ENCODE measurements around the gene SLC2A6. TPM values are rescaled to one million over a fixed set of nuclear protein-coding genes. Genes with fewer than 3 reads are reported as not detected.

SLC2A6 gene
- total RNA-seq, 1 donor from 2014 or later = 2.4 TPM

GRCh38 chr9:133468777-133469421, 10.0 kb downstream of the SLC2A6 start:
- intact Hi-C loops (cut with micrococcal nuclease) = no loop called here
- no peak for DNase-seq
- ATAC-seq = no peak

GRCh38 chr9:133468374-133468773, 10.5 kb downstream of the SLC2A6 start:
- ATAC-seq = no peak
- DNase-seq = no peak
- intact Hi-C loops (cut with micrococcal nuclease) = no loop called here

- intact Hi-C loops (cut with micrococcal nuclease) = no loop called here
- no peak for ATAC-seq
- no peak for DNase-seq
Measured at GRCh38 chr9:133467101-133467500, 11.8 kb downstream of the SLC2A6 start.

GRCh38 chr9:133465984-133466383, 12.9 kb downstream of the SLC2A6 start:
- ATAC-seq (no peak), DNase-seq (no peak)
- intact Hi-C loops (cut with micrococcal nuclease) = no loop called here

- intact Hi-C loops (cut with micrococcal nuclease) = no loop called here
- DNase-seq = no peak
- no peak for ATAC-seq
Measured at GRCh38 chr9:133464638-133465037, 14.3 kb downstream of the SLC2A6 start.

- DNase-seq (no peak), ATAC-seq (no peak)
- intact Hi-C loops (cut with micrococcal nuclease) = no loop called here
Measured at GRCh38 chr9:133463864-133464615, 14.9 kb downstream of the SLC2A6 start.

- DNase-seq = no peak
- intact Hi-C loops (cut with micrococcal nuclease) = no loop called here
- ATAC-seq = no peak
Measured at GRCh38 chr9:133463234-133463863, 15.6 kb downstream of the SLC2A6 start.

- DNase-seq (no peak), ATAC-seq (no peak)
- intact Hi-C loops (cut with micrococcal nuclease) = no loop called here
Measured at GRCh38 chr9:133461975-133462374, 16.9 kb downstream of the SLC2A6 start.

- DNase-seq = no peak
- ATAC-seq = peak; percentile 26
- intact Hi-C loops (cut with micrococcal nuclease) = no loop called here
Measured at GRCh38 chr9:133460405-133461175, 18.3 kb downstream of the SLC2A6 start.

- intact Hi-C loops (cut with micrococcal nuclease) = no loop called here
- DNase-seq = peak; percentile 98
Measured at GRCh38 chr9:133459476-133460404, 19.2 kb downstream of the SLC2A6 start, which contains the start of gene CACFD1. Gene CACFD1 (plus strand): TSS chr9:133459978. CDS start chr9:133460067, 89 bp downstream.

GRCh38 chr9:133458643-133459312, 20.1 kb downstream of the SLC2A6 start:
- intact Hi-C loops (cut with micrococcal nuclease) = no loop called here
- ATAC-seq (no peak), DNase-seq (no peak)

More at GRCh38 chr9:133459476-133460404, 19.2 kb downstream of the SLC2A6 start, which contains the start of gene CACFD1:
- ATAC-seq = peak; percentile 94

GRCh38 chr9:133457748-133458147, 21.2 kb downstream of the SLC2A6 start:
- intact Hi-C loops (cut with micrococcal nuclease) = no loop called here
- ATAC-seq (no peak), DNase-seq (no peak)

- intact Hi-C loops (cut with micrococcal nuclease) = no loop called here
- DNase-seq (no peak), ATAC-seq (no peak)
Measured at GRCh38 chr9:133457233-133457632, 21.7 kb downstream of the SLC2A6 start.

GRCh38 chr9:133456409-133456808, 22.5 kb downstream of the SLC2A6 start:
- no peak for DNase-seq
- intact Hi-C loops (cut with micrococcal nuclease) = no loop called here
- no peak for ATAC-seq

GRCh38 chr9:133455936-133456335, 23.0 kb downstream of the SLC2A6 start:
- DNase-seq = no peak
- ATAC-seq = no peak
- intact Hi-C loops (cut with micrococcal nuclease) = no loop called here

- intact Hi-C loops (cut with micrococcal nuclease) = no loop called here
- ATAC-seq = no peak
- no peak for DNase-seq
Measured at GRCh38 chr9:133454943-133455673, 23.8 kb downstream of the SLC2A6 start.

GRCh38 chr9:133454325-133454724, 24.6 kb downstream of the SLC2A6 start:
- ATAC-seq (no peak), DNase-seq (no peak)
- intact Hi-C loops (cut with micrococcal nuclease) = no loop called here

Measured in left ventricle myocardium superior (tissue), 1 donor.